GM12878 (cell line): ENCODE results near the gene F7. TPM values are rescaled to one million over a fixed set of nuclear protein-coding genes. Genes with fewer than 3 reads are reported as not detected.

Source experiments
- ATAC-seq: fragments of 200-7000 bp; cut with Tn5 transposase; 3 replicates; pipeline ENCODE4 v1.9.1; 2020; ENCODE audit warnings: mild to moderate bottlenecking, moderate library complexity
- BruUV-seq: library from RNA; stranded (reverse); fragments of 400-500 nt; replicated peaks from 2 replicates; lab custom pipeline; 2021; lab: Mats Ljungman, UMichigan
- CTCF ChIA-PET: fragments of 300-600 bp; sonication (Branson Sonifier 250); formaldehyde crosslinking; extraction: SDS; loops from one replicate; lab custom pipeline; 2021; ENCODE audit warnings: inconsistent platforms; lab: Yijun Ruan, JAX
- POLR2A ChIA-PET: fragments of 350-600 bp; formaldehyde crosslinking; extraction: SDS; loops from one replicate; lab custom pipeline; 2021; ENCODE audit warnings: inconsistent platforms; lab: Charles Lee
- RAD21 ChIA-PET: fragments of 300-600 bp; sonication (Branson Sonifier 250); formaldehyde crosslinking; loops from one replicate; lab custom pipeline; 2023; ENCODE audit warnings: antibody characterized with exemption; ENCODE audit not compliant: unreplicated experiment; lab: Charles Lee
- SMC1A ChIA-PET: fragments of 300-600 bp; sonication (Branson Sonifier 250); formaldehyde crosslinking; loops from one replicate; lab custom pipeline; 2023; ENCODE audit not compliant: unreplicated experiment, uncharacterized antibody; lab: Charles Lee
- DNase-seq: peaks from one replicate; pipeline ENCODE4 v3.0.0-alpha.2; 2011; ENCODE audit warnings: low read depth, low spot score
- FAIRE-seq: peaks from 3 replicates; lab custom pipeline; 2011; peaks lifted over from hg19 to GRCh38; lab: Jason Lieb, UNC
- H2AFZ ChIP-seq: 2 replicates; pipeline ENCODE4 v1.6.0; 2011; ENCODE audit warnings: low read depth, low read length, control low read depth; ENCODE audit not compliant: control insufficient read depth
- H3K27ac ChIP-seq: 2 replicates; pipeline ENCODE4 v1.5.1; 2011; ENCODE audit warnings: control low read depth; ENCODE audit not compliant: control insufficient read depth, insufficient read depth
- H3K27me3 ChIP-seq, 2 experiments: replicated peaks in 1 of 2; 2 replicates each; pipeline versions ENCODE4 v1.6.0 to v1.6.1; 2011; ENCODE audit warnings: low read length in 1 of 2; ENCODE audit not compliant: control insufficient read depth in 2 of 2, insufficient read depth in 2 of 2
- H3K36me3 ChIP-seq, 2 experiments: 2 replicates each; pipeline ENCODE4 v1.5.1; 2011; ENCODE audit warnings: low read length in 1 of 2; ENCODE audit not compliant: control insufficient read depth in 2 of 2, insufficient read depth in 2 of 2
- H3K4me1 ChIP-seq: 2 replicates; pipeline ENCODE4 v1.6.1; 2011; ENCODE audit warnings: mild to moderate bottlenecking, low read length, moderate library complexity, mixed read lengths; ENCODE audit not compliant: control insufficient read depth, insufficient read depth
- H3K4me2 ChIP-seq: 2 replicates; pipeline ENCODE4 v1.6.0; 2011; ENCODE audit warnings: control low read depth; ENCODE audit not compliant: control insufficient read depth, insufficient read depth
- H3K4me3 ChIP-seq: fragments of 200-600 bp; sonication (generic); 2 replicates; pipeline ENCODE4 v1.5.1; 2016
- H3K79me2 ChIP-seq: 2 replicates; pipeline ENCODE4 v1.6.0; 2011; ENCODE audit warnings: low read length; ENCODE audit not compliant: control insufficient read depth, insufficient read depth
- H3K9ac ChIP-seq: 2 replicates; pipeline ENCODE4 v1.8.0; 2011; ENCODE audit warnings: low read length, control low read depth, mixed read lengths; ENCODE audit not compliant: control insufficient read depth, insufficient read depth
- H3K9me3 ChIP-seq: replicated peaks from 3 replicates; pipeline ENCODE4 v1.5.1; 2011; ENCODE audit warnings: mild to moderate bottlenecking, low read length; ENCODE audit not compliant: control insufficient read depth, insufficient read depth
- H4K20me1 ChIP-seq: 2 replicates; pipeline ENCODE4 v1.6.0; 2011; ENCODE audit not compliant: control insufficient read depth, insufficient read depth
- CEBPB ChIP-seq, 2 experiments: fragments of 150-350 bp in 1 of 2; IDR thresholded peaks; 2 replicates each; pipeline ENCODE4 v1.6.1; 2012 to 2014; ENCODE audit warnings: low read depth in 2 of 2, low read length in 2 of 2, borderline replicate concordance in 1 of 2, inconsistent platforms in 1 of 2
- EP300 ChIP-seq, 2 experiments: fragments of 150-350 bp in 1 of 2; IDR thresholded peaks; 2 replicates each; pipeline ENCODE4 v1.6.1; 2011 to 2012; ENCODE audit warnings: low read depth in 2 of 2, low read length in 2 of 2, borderline replicate concordance in 1 of 2, improper control_type of control experiment in 1 of 2, inconsistent platforms in 1 of 2; ENCODE audit not compliant: control insufficient read depth in 1 of 2
- EZH2 ChIP-seq: IDR thresholded peaks from 2 replicates; pipeline ENCODE4 v1.6.1; 2012; ENCODE audit warnings: low read depth, mild to moderate bottlenecking, control low read depth, inconsistent platforms, low read length, borderline replicate concordance; ENCODE audit not compliant: control insufficient read depth
- GATAD2B ChIP-seq: fragments of 450-650 bp; conservative IDR thresholded peaks from 2 replicates; pipeline ENCODE4 v1.6.1; 2017; ENCODE audit warnings: low read depth, mild to moderate bottlenecking, moderate library complexity
- MEF2B ChIP-seq: fragments of 450-650 bp; IDR thresholded peaks from 2 replicates; pipeline ENCODE4 v1.6.1; 2018; ENCODE audit warnings: mild to moderate bottlenecking, moderate library complexity; ENCODE audit not compliant: partially characterized antibody, poor library complexity, severe bottlenecking
- MTA3 ChIP-seq: IDR thresholded peaks from 2 replicates; pipeline ENCODE4 v1.6.1; 2012; ENCODE audit warnings: low read length, inconsistent platforms, borderline replicate concordance
- MXI1 ChIP-seq: fragments of 150-350 bp; IDR thresholded peaks from 2 replicates; pipeline ENCODE4 v1.6.1; 2011; ENCODE audit warnings: low read depth, mild to moderate bottlenecking, inconsistent platforms, low read length, improper control_type of control experiment
- MYB ChIP-seq: fragments of 150-350 bp; IDR thresholded peaks from 2 replicates; pipeline ENCODE4 v1.6.1; 2014; ENCODE audit warnings: mild to moderate bottlenecking, low read depth, low read length, borderline replicate concordance
- POLR2AphosphoS2 ChIP-seq: IDR thresholded peaks from 2 replicates; pipeline ENCODE4 v1.6.1; 2011; ENCODE audit warnings: low read depth, mild to moderate bottlenecking, low read length, improper control_type of control experiment, moderate library complexity
- RBBP5 ChIP-seq: fragments of 200-600 bp; sonication (generic); conservative IDR thresholded peaks from 2 replicates; pipeline ENCODE4 v1.6.1; 2016
- SMAD5 ChIP-seq: IDR thresholded peaks from 2 replicates; pipeline ENCODE4 v1.6.1; 2016; ENCODE audit warnings: antibody characterized with exemption, low read depth
- SMARCA5 ChIP-seq: fragments of 450-650 bp; IDR thresholded peaks from 2 replicates; pipeline ENCODE4 v1.6.1; 2017; ENCODE audit warnings: mild to moderate bottlenecking
- SP1 ChIP-seq: IDR thresholded peaks from one replicate; pipeline ENCODE4 v1.6.1; 2011; ENCODE audit warnings: low read depth, low read length
- SREBF2 ChIP-seq: IDR thresholded peaks from 2 replicates; pipeline ENCODE4 v1.6.1; 2012; ENCODE audit warnings: mild to moderate bottlenecking, low read length
- TAF1 ChIP-seq: IDR thresholded peaks from 2 replicates; pipeline ENCODE4 v1.6.1; 2011; ENCODE audit warnings: mild to moderate bottlenecking, low read depth, low read length, borderline replicate concordance
- WRNIP1 ChIP-seq: IDR thresholded peaks from 2 replicates; pipeline ENCODE4 v1.6.1; 2011; ENCODE audit warnings: low read depth, low read length, improper control_type of control experiment, borderline replicate concordance
- ZBTB33 ChIP-seq: fragments of 450-650 bp; IDR thresholded peaks from 2 replicates; pipeline ENCODE4 v1.6.1; 2017; ENCODE audit warnings: mild to moderate bottlenecking
- WGBS: methylation state at CpG from one replicate; pipeline ENCODE4 v1.1.6; 2016; ENCODE audit warnings: low lambda C conversion rate; ENCODE audit not compliant: insufficient replicate concordance, insufficient coverage; ENCODE audit errors: missing lambda C conversion rate; 5-methylcytosine and 5-hydroxymethylcytosine counted together
- in situ Hi-C: fragments of 300-500 bp; cut with MboI; formaldehyde crosslinking; loops from 9 replicates; pipeline ENCODE4 v1.14.3; 2018; ENCODE audit warnings: mixed read lengths
- intact Hi-C: fragments of 100-400 bp; cut with micrococcal nuclease; formaldehyde crosslinking; loops from one replicate; pipeline ENCODE4 v1.14.2; 2022; ENCODE audit not compliant: unreplicated experiment
- polyA plus RNA-seq, 11 experiments: library from polyadenylated mRNA; depleted of rRNA in 4 of 11; unstranded in 6 of 11; stranded (reverse) in 5 of 11; fragments of >200 nt; fragmentation: Nextera tagmentation in 4 of 11; fragmentation: Illumina TruSeq in 1 of 11; extraction: Ambion mirVana in 4 of 11; extraction: Trizol in 1 of 11; gene quantifications; 1 replicate in 1 of 11; 2 replicates in 10 of 11; pipeline versions ENCODE4 v1.2.1 to v1.2.3, GENCODE V29; 2011 to 2016; ENCODE audit warnings: inconsistent platforms in 2 of 11, missing spikeins in 2 of 11, low read depth in 1 of 11
- total RNA-seq, 4 experiments: library from RNA; depleted of rRNA in 3 of 4; stranded (reverse); fragments of >200 nt in 3 of 4; fragmentation: Illumina TruSeq in 1 of 4; extraction: Trizol in 1 of 4; gene quantifications; 2 replicates each; pipeline versions ENCODE4 v1.2.1 to v1.2.3, GENCODE V29; 2013 to 2021

F7 gene
- total and polyA plus RNA-seq, 10 of the 15 experiments (the other 5 are each of a cell fraction or from before 2014, with no cell fraction given): not detected

DNA sequence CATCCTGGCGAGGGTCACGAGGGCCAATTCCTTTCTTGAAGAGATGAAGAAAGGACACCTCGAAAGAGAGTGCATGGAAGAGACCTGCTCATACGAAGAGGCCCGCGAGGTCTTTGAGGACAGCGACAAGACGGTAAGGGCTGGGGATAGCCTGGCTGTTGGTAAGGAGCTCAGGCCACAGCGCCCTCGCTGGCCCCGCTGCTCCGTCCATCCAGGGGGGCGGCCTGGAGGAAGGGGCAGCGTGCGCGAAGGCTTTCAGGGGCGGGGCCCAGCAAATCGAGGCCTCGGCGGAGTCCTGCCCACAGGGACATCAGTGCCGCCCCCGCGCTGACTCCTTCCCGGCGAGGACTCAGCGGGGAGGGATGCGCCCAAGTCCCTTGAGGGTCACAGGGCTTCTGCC is 23.9 kb downstream of the F7 start:
- Histone ChIP-seq H3K4me2 (no peak overlapping the region), H2AFZ (no peak overlapping the region), H3K27me3 (0 out of 4 replicates have a peak, but pooled peaks cover 0 to 3% of the 10 kb centered on the region in 2 experiments), H3K9ac (no peak overlapping the region), H3K36me3 (no peaks in the 10 kb centered on the region), H4K20me1 (no peaks in the 10 kb centered on the region), H3K4me1 (no peaks in the 10 kb centered on the region), H3K4me3 (no peak overlapping the region), H3K27ac (no peak overlapping the region), H3K9me3 (peaks cover 2% of the 10 kb centered on the region; the same call in 1 of the 3 replicates), H3K79me2 (no peaks in the 10 kb centered on the region)
- ChIA-PET POLR2A (no interaction called here), CTCF (no interaction called here), SMC1A (no interaction called here), RAD21 (no interaction called here)
- intact Hi-C loops: loop anchor here (10.0 kb wide), 1 partner anchor 185 kb away; no protein-coding TSS in a partner anchor
- ATAC-seq (no peak), DNase-seq (no peak), FAIRE-seq (no peak)
- in situ Hi-C loops: no loop called here
- 55% methylated on average over 20 of the region's 27 CpGs for WGBS
- no peak for TF ChIP-seq EP300 (IDR thresholded peaks at IDR 0.05; ENCODE audit: borderline replicate concordance in 1 of 2, control insufficient read depth in 1 of 2, low read depth in 2 of 2, low read length in 2 of 2)
- no peak for TF ChIP-seq SREBF2
- TF ChIP-seq POLR2AphosphoS2: no peak
- no peak for TF ChIP-seq MTA3
- TF ChIP-seq SMAD5: no peak
- no peak for TF ChIP-seq MEF2B
- TF ChIP-seq SP1: no peak
- no peak for TF ChIP-seq EZH2
- no peak for TF ChIP-seq WRNIP1
- TF ChIP-seq MYB: no peak
- TF ChIP-seq SMARCA5: no peak
- no peak for TF ChIP-seq CEBPB (IDR thresholded peaks at IDR 0.05; ENCODE audit: borderline replicate concordance in 1 of 2, low read depth in 2 of 2, low read length in 2 of 2)
- TF ChIP-seq RBBP5: no peak
- no peak for TF ChIP-seq TAF1
- TF ChIP-seq MXI1: no peak
- TF ChIP-seq GATAD2B: no peak
- no peak for TF ChIP-seq ZBTB33
- BruUV-seq: no TSS peak
